WTC11 (cell line): ENCODE data around the gene RGS19. TPM values are rescaled to one million over a fixed set of nuclear protein-coding genes. Genes with fewer than 3 reads are reported as not detected.

ENCODE experiments used
- ATAC-seq: fragments of 200-7000 bp; cut with Tn5 transposase; 2 replicates; pipeline ENCODE4 v1.10.0; 2021; ENCODE audit warnings: mild to moderate bottlenecking, moderate library complexity
- CTCF ChIA-PET: fragments of 300-600 bp; sonication (Branson Sonifier 250); formaldehyde crosslinking; loops from one replicate; lab custom pipeline; 2021; ENCODE audit warnings: antibody characterized with exemption; lab: Charles Lee
- POLR2A ChIA-PET: fragments of 350-600 bp; sonication (Branson Sonifier 250); formaldehyde crosslinking; loops from one replicate; lab custom pipeline; 2021; ENCODE audit warnings: antibody characterized with exemption; lab: Charles Lee
- DNase-seq: peaks from one replicate; pipeline ENCODE4 v3.0.0; 2021; ENCODE audit warnings: low spot score
- H3K27ac Mint-ChIP-seq: 2 replicates; pipeline ENCODE4 v1.8.0; 2021; ENCODE audit warnings: mixed read lengths
- H3K27me3 Mint-ChIP-seq: 2 replicates; pipeline ENCODE4 v1.8.0; 2021; ENCODE audit warnings: low read depth, mild to moderate bottlenecking, moderate library complexity, mixed read lengths
- H3K36me3 Mint-ChIP-seq: 2 replicates; pipeline ENCODE4 v1.8.0; 2021; ENCODE audit warnings: mixed read lengths
- H3K4me1 Mint-ChIP-seq: 2 replicates; pipeline ENCODE4 v1.8.0; 2022; ENCODE audit warnings: mixed read lengths
- H3K4me3 Mint-ChIP-seq: 2 replicates; pipeline ENCODE4 v1.8.0; 2021; ENCODE audit warnings: mild to moderate bottlenecking, moderate library complexity, mixed read lengths
- H3K9me3 Mint-ChIP-seq: 2 replicates; pipeline ENCODE4 v1.8.0; 2021; ENCODE audit warnings: mixed read lengths
- ATF1 ChIP-seq: sonication (generic); formaldehyde crosslinking; IDR thresholded peaks from 2 replicates; pipeline ENCODE4 v1.8.1; 2023; ENCODE audit warnings: mild to moderate bottlenecking, moderate library complexity, missing genetic modification reagents
- ETV6 ChIP-seq: sonication (generic); formaldehyde crosslinking; IDR thresholded peaks from 2 replicates; pipeline ENCODE4 v1.8.1; 2022; ENCODE audit warnings: mild to moderate bottlenecking, missing genetic modification reagents
- FOXJ3 ChIP-seq: sonication (generic); formaldehyde crosslinking; IDR thresholded peaks from 2 replicates; pipeline ENCODE4 v1.9.0; 2021; ENCODE audit warnings: missing genetic modification reagents, mild to moderate bottlenecking, borderline replicate concordance
- FOXK1 ChIP-seq: sonication (generic); formaldehyde crosslinking; IDR thresholded peaks from 2 replicates; pipeline ENCODE4 v1.8.0; 2022; ENCODE audit warnings: mild to moderate bottlenecking, moderate library complexity, missing genetic modification reagents
- NFE2L1 ChIP-seq: sonication (generic); formaldehyde crosslinking; IDR thresholded peaks from 2 replicates; pipeline ENCODE4 v1.8.1; 2023; ENCODE audit warnings: missing genetic modification reagents
- RORB ChIP-seq: fragments of 250-450 bp; sonication (Bioruptor Pico); IDR thresholded peaks from 2 replicates; pipeline ENCODE4 v1.9.0; 2021; ENCODE audit warnings: mild to moderate bottlenecking
- SP1 ChIP-seq: sonication (generic); formaldehyde crosslinking; conservative IDR thresholded peaks from 2 replicates; pipeline ENCODE4 v1.8.1; 2022; ENCODE audit warnings: missing genetic modification reagents
- ZNF671 ChIP-seq: fragments of 250-450 bp; sonication (Bioruptor Pico); IDR thresholded peaks from 2 replicates; pipeline ENCODE4 v1.8.0; 2021; ENCODE audit warnings: mild to moderate bottlenecking
- total RNA-seq: library from RNA; stranded (reverse); gene quantifications from 3 replicates; pipeline ENCODE4 v1.2.3, GENCODE V29; 2021
- TF ChIP-seq, protein P1 (sequence below): sonication (generic); formaldehyde crosslinking; IDR thresholded peaks from 2 replicates; pipeline ENCODE4 v1.8.1; 2023; ENCODE audit warnings: mild to moderate bottlenecking, moderate library complexity, missing genetic modification reagents
- TF ChIP-seq, protein P2 (sequence below): sonication (generic); formaldehyde crosslinking; IDR thresholded peaks from 2 replicates; pipeline ENCODE4 v1.8.0; 2023; ENCODE audit warnings: missing genetic modification reagents
- TF ChIP-seq, protein P3 (sequence below): sonication (generic); formaldehyde crosslinking; conservative IDR thresholded peaks from 2 replicates; pipeline ENCODE4 v1.8.1; 2023; ENCODE audit warnings: mild to moderate bottlenecking, low read depth, missing genetic modification reagents, moderate library complexity
- TF ChIP-seq, protein P4 (sequence below): sonication (generic); formaldehyde crosslinking; IDR thresholded peaks from 2 replicates; pipeline ENCODE4 v1.8.1; 2023; ENCODE audit warnings: mild to moderate bottlenecking, missing genetic modification reagents
- TF ChIP-seq, protein P5 (sequence below): fragments of 250-450 bp; sonication (Bioruptor Pico); IDR thresholded peaks from 2 replicates; pipeline ENCODE4 v1.8.0; 2021; ENCODE audit warnings: mild to moderate bottlenecking
- TF ChIP-seq, protein P6 (sequence below): fragments of 250-450 bp; sonication (Bioruptor Pico); IDR thresholded peaks from 2 replicates; pipeline ENCODE4 v1.9.0; 2021; ENCODE audit warnings: mild to moderate bottlenecking
- TF ChIP-seq, protein P7 (sequence below): fragments of 250-450 bp; sonication (Bioruptor Pico); conservative IDR thresholded peaks from 2 replicates; pipeline ENCODE4 v1.9.0; 2021; ENCODE audit warnings: mild to moderate bottlenecking

Gene RGS19
- total RNA-seq, 1 experiment from 2014 or later: 13.8 TPM

DNA sequence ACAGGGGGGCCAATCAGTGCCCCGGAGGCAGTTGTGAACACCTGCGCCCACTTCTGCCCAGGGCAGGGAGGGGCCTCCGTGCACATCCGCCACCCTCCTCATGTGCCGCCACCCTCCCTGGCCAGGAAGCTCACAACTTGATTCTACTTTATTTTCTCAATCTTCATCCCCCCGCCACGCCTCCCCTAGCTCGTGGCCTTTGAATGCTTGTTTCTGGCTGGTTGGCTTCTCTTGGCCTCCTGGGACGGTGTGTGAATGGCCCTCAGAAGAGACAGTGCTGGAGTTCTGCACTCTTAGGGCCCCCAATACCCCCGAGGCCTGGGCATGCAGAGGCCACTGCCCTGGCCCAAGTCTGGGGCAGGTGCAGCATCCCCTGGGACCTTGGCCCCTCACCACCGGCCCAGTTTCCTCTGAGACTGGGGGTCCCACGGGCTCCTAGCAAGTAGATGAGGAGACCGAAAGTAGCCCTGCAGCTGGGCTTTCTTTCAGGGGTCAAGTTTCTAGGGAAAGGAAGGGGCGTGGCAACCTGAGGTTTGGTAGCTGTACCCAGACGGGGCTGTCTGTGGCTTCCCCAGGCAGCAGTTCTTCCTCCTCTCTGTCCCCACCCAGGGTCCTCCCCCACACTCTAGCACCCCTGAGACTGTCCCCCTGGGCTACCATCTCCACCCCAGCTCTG lies 1.3 kb downstream of the RGS19 start (continued):
- TF ChIP-seq, protein P1, sequence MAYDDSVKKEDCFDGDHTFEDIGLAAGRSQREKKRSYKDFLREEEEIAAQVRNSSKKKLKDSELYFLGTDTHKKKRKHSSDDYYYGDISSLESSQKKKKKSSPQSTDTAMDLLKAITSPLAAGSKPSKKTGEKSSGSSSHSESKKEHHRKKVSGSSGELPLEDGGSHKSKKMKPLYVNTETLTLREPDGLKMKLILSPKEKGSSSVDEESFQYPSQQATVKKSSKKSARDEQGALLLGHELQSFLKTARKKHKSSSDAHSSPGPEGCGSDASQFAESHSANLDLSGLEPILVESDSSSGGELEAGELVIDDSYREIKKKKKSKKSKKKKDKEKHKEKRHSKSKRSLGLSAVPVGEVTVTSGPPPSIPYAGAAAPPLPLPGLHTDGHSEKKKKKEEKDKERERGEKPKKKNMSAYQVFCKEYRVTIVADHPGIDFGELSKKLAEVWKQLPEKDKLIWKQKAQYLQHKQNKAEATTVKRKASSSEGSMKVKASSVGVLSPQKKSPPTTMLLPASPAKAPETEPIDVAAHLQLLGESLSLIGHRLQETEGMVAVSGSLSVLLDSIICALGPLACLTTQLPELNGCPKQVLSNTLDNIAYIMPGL (CRISPR knock-in tag): no peak
- TF ChIP-seq, protein P2, sequence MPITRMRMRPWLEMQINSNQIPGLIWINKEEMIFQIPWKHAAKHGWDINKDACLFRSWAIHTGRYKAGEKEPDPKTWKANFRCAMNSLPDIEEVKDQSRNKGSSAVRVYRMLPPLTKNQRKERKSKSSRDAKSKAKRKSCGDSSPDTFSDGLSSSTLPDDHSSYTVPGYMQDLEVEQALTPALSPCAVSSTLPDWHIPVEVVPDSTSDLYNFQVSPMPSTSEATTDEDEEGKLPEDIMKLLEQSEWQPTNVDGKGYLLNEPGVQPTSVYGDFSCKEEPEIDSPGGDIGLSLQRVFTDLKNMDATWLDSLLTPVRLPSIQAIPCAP (CRISPR knock-in tag): no peak
- no peak for TF ChIP-seq FOXK1 (CRISPR knock-in tag)
- no peak for TF ChIP-seq ATF1 (CRISPR knock-in tag)
- TF ChIP-seq FOXJ3 (CRISPR knock-in tag): no peak
- TF ChIP-seq NFE2L1 (CRISPR knock-in tag): no peak
- TF ChIP-seq, protein P3, sequence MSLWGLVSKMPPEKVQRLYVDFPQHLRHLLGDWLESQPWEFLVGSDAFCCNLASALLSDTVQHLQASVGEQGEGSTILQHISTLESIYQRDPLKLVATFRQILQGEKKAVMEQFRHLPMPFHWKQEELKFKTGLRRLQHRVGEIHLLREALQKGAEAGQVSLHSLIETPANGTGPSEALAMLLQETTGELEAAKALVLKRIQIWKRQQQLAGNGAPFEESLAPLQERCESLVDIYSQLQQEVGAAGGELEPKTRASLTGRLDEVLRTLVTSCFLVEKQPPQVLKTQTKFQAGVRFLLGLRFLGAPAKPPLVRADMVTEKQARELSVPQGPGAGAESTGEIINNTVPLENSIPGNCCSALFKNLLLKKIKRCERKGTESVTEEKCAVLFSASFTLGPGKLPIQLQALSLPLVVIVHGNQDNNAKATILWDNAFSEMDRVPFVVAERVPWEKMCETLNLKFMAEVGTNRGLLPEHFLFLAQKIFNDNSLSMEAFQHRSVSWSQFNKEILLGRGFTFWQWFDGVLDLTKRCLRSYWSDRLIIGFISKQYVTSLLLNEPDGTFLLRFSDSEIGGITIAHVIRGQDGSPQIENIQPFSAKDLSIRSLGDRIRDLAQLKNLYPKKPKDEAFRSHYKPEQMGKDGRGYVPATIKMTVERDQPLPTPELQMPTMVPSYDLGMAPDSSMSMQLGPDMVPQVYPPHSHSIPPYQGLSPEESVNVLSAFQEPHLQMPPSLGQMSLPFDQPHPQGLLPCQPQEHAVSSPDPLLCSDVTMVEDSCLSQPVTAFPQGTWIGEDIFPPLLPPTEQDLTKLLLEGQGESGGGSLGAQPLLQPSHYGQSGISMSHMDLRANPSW (CRISPR knock-in tag): no peak
- no peak for TF ChIP-seq ETV6 (CRISPR knock-in tag)
- TF ChIP-seq ZNF671 (CRISPR knock-in tag): no peak

DNA sequence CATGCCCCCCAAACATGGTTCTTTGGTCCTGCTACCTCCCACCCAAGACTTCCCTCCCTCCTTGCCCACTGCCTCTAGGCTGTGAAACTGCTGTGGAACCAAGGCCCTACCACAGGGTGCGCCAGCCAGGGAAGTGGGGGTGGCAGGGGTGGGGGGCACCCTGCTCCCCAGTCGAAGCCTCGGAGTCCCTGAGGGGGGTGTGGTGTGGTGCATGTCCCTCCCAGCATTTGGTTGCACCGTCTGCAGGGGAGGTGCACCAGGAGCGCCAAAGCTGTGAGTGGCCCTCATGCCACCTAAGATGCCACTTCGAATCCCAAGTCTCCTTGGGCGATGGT lies 1.8 kb downstream of the RGS19 start:
- Mint-ChIP-seq H3K27ac (no peak overlapping the region), H3K4me3 (no peak overlapping the region), H3K9me3 (no peaks in the 10 kb centered on the region), H3K4me1 (peaks cover 21% of the 10 kb centered on the region), H3K27me3 (peaks cover 23% of the 10 kb centered on the region), H3K36me3 (no peaks in the 10 kb centered on the region)
- TF ChIP-seq, protein P4, sequence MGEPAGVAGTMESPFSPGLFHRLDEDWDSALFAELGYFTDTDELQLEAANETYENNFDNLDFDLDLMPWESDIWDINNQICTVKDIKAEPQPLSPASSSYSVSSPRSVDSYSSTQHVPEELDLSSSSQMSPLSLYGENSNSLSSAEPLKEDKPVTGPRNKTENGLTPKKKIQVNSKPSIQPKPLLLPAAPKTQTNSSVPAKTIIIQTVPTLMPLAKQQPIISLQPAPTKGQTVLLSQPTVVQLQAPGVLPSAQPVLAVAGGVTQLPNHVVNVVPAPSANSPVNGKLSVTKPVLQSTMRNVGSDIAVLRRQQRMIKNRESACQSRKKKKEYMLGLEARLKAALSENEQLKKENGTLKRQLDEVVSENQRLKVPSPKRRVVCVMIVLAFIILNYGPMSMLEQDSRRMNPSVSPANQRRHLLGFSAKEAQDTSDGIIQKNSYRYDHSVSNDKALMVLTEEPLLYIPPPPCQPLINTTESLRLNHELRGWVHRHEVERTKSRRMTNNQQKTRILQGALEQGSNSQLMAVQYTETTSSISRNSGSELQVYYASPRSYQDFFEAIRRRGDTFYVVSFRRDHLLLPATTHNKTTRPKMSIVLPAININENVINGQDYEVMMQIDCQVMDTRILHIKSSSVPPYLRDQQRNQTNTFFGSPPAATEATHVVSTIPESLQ: no peak
- TF ChIP-seq, protein P5, sequence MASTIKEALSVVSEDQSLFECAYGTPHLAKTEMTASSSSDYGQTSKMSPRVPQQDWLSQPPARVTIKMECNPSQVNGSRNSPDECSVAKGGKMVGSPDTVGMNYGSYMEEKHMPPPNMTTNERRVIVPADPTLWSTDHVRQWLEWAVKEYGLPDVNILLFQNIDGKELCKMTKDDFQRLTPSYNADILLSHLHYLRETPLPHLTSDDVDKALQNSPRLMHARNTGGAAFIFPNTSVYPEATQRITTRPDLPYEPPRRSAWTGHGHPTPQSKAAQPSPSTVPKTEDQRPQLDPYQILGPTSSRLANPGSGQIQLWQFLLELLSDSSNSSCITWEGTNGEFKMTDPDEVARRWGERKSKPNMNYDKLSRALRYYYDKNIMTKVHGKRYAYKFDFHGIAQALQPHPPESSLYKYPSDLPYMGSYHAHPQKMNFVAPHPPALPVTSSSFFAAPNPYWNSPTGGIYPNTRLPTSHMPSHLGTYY (CRISPR knock-in tag): no peak
- no peak for DNase-seq
- ChIA-PET POLR2A (no interaction called here), CTCF (interaction anchor here (2.3 to 4.2 kb wide), 3 partner anchors 11 to 97 kb away, joined by 9 to 16 read pairs (median 15); partner anchors contain the start of gene PRPF6)
- ATAC-seq: no peak

DNA sequence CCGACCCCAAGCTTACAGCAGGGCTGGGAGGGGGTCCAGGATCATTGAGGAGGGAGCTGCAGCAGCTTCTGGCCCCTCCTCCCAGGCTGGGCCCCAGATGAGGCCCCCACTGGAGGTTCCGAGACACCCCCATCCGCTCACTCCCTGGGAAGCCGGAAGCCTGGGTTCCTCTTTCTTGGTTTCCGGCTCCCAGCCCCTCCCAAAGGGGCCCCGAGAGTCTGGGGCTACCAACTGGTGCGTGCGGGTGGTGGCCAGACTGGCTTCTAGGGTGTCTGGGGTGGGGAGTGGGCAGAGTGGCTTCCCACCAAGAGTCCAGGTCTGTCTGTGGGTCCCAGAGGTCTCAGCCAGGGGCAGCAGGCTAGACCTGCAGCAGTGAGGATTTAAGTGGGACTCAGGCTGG lies 2.2 kb downstream of the RGS19 start:
- ATAC-seq (no peak), DNase-seq (no peak)
- Mint-ChIP-seq H3K36me3 (no peaks in the 10 kb centered on the region), H3K27ac (no peak overlapping the region), H3K4me1 (peaks cover 17% of the 10 kb centered on the region), H3K9me3 (no peaks in the 10 kb centered on the region), H3K4me3 (no peak overlapping the region), H3K27me3 (peaks cover 19% of the 10 kb centered on the region)
- no peak for TF ChIP-seq RORB (CRISPR knock-in tag)
- no peak for TF ChIP-seq SP1 (CRISPR knock-in tag)
- TF ChIP-seq, protein P6, sequence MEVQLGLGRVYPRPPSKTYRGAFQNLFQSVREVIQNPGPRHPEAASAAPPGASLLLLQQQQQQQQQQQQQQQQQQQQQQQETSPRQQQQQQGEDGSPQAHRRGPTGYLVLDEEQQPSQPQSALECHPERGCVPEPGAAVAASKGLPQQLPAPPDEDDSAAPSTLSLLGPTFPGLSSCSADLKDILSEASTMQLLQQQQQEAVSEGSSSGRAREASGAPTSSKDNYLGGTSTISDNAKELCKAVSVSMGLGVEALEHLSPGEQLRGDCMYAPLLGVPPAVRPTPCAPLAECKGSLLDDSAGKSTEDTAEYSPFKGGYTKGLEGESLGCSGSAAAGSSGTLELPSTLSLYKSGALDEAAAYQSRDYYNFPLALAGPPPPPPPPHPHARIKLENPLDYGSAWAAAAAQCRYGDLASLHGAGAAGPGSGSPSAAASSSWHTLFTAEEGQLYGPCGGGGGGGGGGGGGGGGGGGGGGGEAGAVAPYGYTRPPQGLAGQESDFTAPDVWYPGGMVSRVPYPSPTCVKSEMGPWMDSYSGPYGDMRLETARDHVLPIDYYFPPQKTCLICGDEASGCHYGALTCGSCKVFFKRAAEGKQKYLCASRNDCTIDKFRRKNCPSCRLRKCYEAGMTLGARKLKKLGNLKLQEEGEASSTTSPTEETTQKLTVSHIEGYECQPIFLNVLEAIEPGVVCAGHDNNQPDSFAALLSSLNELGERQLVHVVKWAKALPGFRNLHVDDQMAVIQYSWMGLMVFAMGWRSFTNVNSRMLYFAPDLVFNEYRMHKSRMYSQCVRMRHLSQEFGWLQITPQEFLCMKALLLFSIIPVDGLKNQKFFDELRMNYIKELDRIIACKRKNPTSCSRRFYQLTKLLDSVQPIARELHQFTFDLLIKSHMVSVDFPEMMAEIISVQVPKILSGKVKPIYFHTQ (CRISPR knock-in tag): no peak
- TF ChIP-seq, protein P7, sequence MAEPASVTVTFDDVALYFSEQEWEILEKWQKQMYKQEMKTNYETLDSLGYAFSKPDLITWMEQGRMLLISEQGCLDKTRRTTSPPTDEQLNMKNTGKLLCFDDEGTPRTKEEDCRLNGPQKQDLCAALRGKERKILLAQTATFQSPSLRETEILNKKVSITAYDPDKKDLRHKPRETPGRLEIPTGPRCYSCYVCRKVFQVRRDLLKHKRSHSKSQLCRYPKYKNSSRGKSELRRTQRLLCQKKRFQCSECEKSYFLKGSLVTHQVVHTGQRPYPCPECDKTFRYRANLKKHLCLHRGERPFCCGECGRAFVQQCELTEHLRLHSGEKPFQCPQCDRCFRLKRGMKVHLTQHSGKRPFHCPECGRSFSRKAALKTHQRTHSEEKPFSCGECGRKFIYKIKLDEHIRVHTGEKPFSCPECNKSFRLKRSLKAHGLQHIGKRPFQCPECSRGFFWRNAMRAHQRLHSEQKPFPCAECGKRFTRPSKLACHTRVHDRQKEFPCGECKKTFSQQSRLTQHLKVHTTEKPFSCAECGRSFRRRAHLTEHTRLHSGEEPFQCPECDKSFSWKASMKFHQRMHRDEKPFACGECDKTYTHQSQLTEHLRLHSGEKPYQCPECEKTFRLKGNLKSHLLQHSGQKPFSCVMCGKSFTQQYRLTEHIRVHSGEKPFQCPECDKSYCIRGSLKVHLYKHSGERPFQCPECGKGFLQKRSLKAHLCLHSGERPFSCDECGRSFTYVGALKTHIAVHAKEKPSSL (CRISPR knock-in tag): no peak
- CTCF ChIA-PET: interaction anchor here (1.0 kb wide), 1 partner anchor 20 kb away, joined by 4 read pairs; no protein-coding TSS in a partner anchor
- POLR2A ChIA-PET: no interaction called here
